CD8-positive, alpha-beta memory T cell (primary cell): Measurements from ENCODE around the gene TBC1D24. TPM values are rescaled to one million over a fixed set of nuclear protein-coding genes. Genes with fewer than 3 reads are reported as not detected.
A peak's percentile ranks its signal among the peaks of the same experiment; 100 is the strongest.

Experiments
- CTCF ChIA-PET: fragments of 350-600 bp; sonication (Branson Sonifier 250); formaldehyde crosslinking; loops from one replicate; lab custom pipeline; 2021; ENCODE audit warnings: antibody characterized with exemption; lab: Charles Lee
- POLR2A ChIA-PET: fragments of 350-600 bp; sonication (Branson Sonifier 250); formaldehyde crosslinking; loops from one replicate; lab custom pipeline; 2021; ENCODE audit warnings: antibody characterized with exemption; lab: Charles Lee
- DNase-seq, 5 donors: peaks; one replicate each; pipeline versions ENCODE4 v3.0.0 to v3.0.0-alpha.2; 2020 to 2022; ENCODE audit warnings: mixed read lengths in 1 of 5
- H3K27ac ChIP-seq: one replicate; pipeline ENCODE4 v1.7.0; 2013; ENCODE audit warnings: low read depth, mild to moderate bottlenecking, low read length, moderate library complexity
- H3K27me3 ChIP-seq: 2 replicates; pipeline ENCODE4 v1.7.0; 2013; ENCODE audit warnings: low read length, mild to moderate bottlenecking; ENCODE audit not compliant: insufficient read depth, poor library complexity, severe bottlenecking
- H3K36me3 ChIP-seq: 2 replicates; pipeline ENCODE4 v1.7.0; 2013; ENCODE audit warnings: mild to moderate bottlenecking, low read length, moderate library complexity; ENCODE audit not compliant: insufficient read depth
- H3K4me1 ChIP-seq: 2 replicates; pipeline ENCODE4 v1.7.0; 2013; ENCODE audit warnings: mild to moderate bottlenecking, low read length, moderate library complexity; ENCODE audit not compliant: insufficient read depth
- H3K4me3 ChIP-seq: 2 replicates; pipeline ENCODE4 v1.7.0; 2013; ENCODE audit warnings: mild to moderate bottlenecking, low read length
- H3K9me3 ChIP-seq: 2 replicates; pipeline ENCODE4 v1.7.0; 2013; ENCODE audit warnings: mild to moderate bottlenecking, low read length
- H3K27ac Mint-ChIP-seq, 8 donors: one replicate each; pipeline ENCODE4 v1.8.0; 2020 to 2021; ENCODE audit warnings: mixed read lengths in 8 of 8, mild to moderate bottlenecking in 6 of 8, inconsistent platforms in 3 of 8, moderate library complexity in 3 of 8
- H3K27me3 Mint-ChIP-seq, 2 donors: one replicate each; pipeline ENCODE4 v1.8.0; 2020 to 2021; ENCODE audit warnings: mixed read lengths in 2 of 2, mild to moderate bottlenecking in 1 of 2, moderate library complexity in 1 of 2
- H3K36me3 Mint-ChIP-seq, 3 donors: one replicate each; pipeline ENCODE4 v1.8.0; 2020 to 2021; ENCODE audit warnings: mixed read lengths in 3 of 3, inconsistent platforms in 1 of 3, mild to moderate bottlenecking in 1 of 3
- H3K4me1 Mint-ChIP-seq, 3 donors: one replicate each; pipeline ENCODE4 v1.8.0; 2020 to 2021; ENCODE audit warnings: mixed read lengths in 3 of 3, inconsistent platforms in 1 of 3, mild to moderate bottlenecking in 1 of 3
- H3K4me3 Mint-ChIP-seq, 7 donors: one replicate each; pipeline ENCODE4 v1.8.0; 2020 to 2021; ENCODE audit warnings: mixed read lengths in 7 of 7, mild to moderate bottlenecking in 6 of 7, moderate library complexity in 4 of 7, inconsistent platforms in 2 of 7
- H3K9me3 Mint-ChIP-seq, 5 donors: one replicate each; pipeline ENCODE4 v1.8.0; 2020 to 2022; ENCODE audit warnings: mixed read lengths in 5 of 5, mild to moderate bottlenecking in 3 of 5, moderate library complexity in 2 of 5, inconsistent platforms in 1 of 5
- polyA plus RNA-seq: library from polyadenylated mRNA; unstranded; fragments of 300-500 nt; fragmentation: Illumina TruSeq; gene quantifications from one replicate; pipeline ENCODE4 v1.2.3, GENCODE V29; 2021
- total RNA-seq, 2 experiments: library from RNA; stranded (reverse); gene quantifications; one replicate each; pipeline ENCODE4 v1.2.3, GENCODE V29; 2021

TBC1D24 gene
- total and polyA plus RNA-seq, 3 experiments from 2014 or later: 3.5 to 32.7 (median 28.3) TPM

DNA sequence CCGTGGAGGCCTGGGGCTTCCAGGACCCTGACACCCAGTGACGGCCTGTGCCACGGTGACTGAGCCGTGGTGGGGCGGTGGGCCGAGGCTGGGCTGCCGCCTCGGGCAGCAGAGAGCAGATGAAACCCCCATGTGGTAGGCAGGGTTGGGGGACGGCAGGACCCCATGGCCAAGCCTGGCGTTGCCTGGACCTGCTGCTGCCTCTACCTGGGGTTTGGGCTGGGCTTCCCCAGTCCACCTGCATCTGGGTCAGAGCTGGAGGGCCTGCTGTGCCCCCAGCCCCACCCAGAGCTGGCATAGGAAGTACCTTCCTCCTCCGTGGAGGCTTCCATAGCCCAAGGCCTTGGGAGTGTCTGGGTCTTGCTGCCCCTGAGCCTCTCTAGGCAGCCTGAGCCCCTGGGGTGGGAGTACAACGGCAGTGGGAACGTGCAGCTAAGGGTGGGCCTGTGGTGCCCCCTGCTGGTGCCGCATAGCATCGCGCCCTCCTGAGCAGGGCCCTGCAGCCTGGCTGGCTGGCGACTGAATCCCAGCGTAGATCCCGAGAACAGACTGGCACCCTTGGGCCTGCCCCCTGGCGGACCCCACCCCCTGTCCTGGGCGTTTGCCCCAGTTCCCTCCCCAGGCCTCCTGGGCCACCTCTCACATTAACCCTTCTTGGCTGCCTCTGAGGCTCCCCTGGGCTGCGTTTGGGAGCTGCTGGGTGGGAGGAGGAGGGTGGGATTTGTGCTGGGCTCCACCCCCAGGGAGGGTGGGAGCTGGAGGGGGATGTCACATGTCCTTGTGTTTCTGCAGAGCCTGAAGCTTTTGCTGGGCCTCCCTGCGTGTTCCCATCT, 26.2 kb downstream of the TBC1D24 start:
- H3K36me3 Mint-ChIP-seq: peaks cover 0 to 17% (median 0%) of the 10 kb centered on the region in 3 donors
- CTCF ChIA-PET: interaction anchor here (0.6 to 2.8 kb wide), 19 partner anchors 9 to 360 kb away, joined by 3 to 28 read pairs (median 3); partner anchors contain the start of genes ABCA3, CCNF, CEMP1 and TEDC2
- H3K4me1 Mint-ChIP-seq: no peaks in the 10 kb centered on the region
- H3K27me3 Mint-ChIP-seq: no peaks in the 10 kb centered on the region
- H3K27ac ChIP-seq: no peak overlapping the region
- H3K4me1 ChIP-seq: peaks cover 8% of the 10 kb centered on the region
- no peaks in the 10 kb centered on the region for H3K36me3 ChIP-seq
- H3K27me3 ChIP-seq: no peaks in the 10 kb centered on the region
- H3K27ac Mint-ChIP-seq: peak overlapping the region in 1 of 8 donors; percentile 72
- POLR2A ChIA-PET: interaction anchor here (0.6 to 1.3 kb wide), 2 partner anchors 101 to 307 kb away, joined by 3 read pairs; no protein-coding TSS in a partner anchor
- no peak overlapping the region for H3K4me3 Mint-ChIP-seq
- H3K4me3 ChIP-seq: no peak overlapping the region
- DNase-seq: peak; percentile 70 to 85 (median 72)
- no peaks in the 10 kb centered on the region for H3K9me3 Mint-ChIP-seq
- no peaks in the 10 kb centered on the region for H3K9me3 ChIP-seq

DNA sequence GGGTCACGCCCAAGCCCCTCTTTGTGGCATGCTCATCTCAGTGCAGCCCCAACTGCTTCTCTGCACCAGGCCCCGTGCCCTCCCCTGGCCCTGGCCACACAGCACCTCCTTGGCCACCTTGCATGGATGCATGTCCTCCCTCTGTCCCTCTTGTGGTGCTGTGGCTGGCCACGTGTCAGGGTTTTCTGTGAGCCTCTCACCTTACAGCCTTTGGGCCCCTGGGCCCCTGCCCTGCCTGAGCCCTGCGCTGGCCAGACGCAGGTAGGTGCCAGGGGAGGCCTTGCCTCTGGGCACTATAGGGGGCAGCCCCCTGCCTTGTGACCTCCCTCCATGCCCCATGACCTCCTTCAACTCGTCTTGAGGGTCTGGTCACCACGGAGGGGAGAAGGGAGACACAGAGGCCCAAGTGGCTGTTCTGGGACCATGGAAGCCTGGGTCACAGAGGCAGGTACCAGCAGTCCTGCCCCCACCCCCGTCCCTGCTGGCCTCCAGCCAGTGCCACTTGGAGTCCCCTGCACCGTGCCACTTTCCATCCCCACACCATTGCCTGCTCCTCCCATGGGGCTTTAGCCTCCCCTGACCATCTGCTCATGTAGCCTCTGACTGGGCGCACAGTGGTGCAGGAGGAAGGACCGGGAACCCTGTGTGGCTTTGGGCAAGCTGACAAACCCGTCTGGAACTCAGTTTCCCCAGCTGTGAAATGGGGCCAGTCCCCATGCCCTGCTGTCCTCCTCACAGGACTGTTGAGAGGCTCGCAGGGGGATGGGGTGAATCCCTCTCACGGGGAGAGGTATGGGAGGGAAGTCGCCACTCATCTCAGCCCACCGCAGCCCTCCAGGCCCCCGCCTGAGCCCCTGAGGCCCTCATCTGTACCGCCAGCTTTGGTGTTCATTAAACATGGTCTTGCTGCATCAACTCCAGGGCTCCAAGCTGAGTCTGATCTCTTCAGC, 27.3 kb downstream of the TBC1D24 start:
- DNase-seq: no peak
- Histone ChIP-seq H3K9me3 (no peaks in the 10 kb centered on the region), H3K4me3 (no peak overlapping the region), H3K36me3 (no peaks in the 10 kb centered on the region), H3K27me3 (no peaks in the 10 kb centered on the region), H3K4me1 (peaks cover 8% of the 10 kb centered on the region), H3K27ac (no peak overlapping the region)
- H3K9me3 Mint-ChIP-seq: no peaks in the 10 kb centered on the region
- peaks cover 0 to 10% (median 0%) of the 10 kb centered on the region in 3 donors for H3K36me3 Mint-ChIP-seq
- no peak overlapping the region for H3K27ac Mint-ChIP-seq
- no peaks in the 10 kb centered on the region for H3K4me1 Mint-ChIP-seq
- no peaks in the 10 kb centered on the region for H3K27me3 Mint-ChIP-seq
- CTCF ChIA-PET: interaction anchor here (0.8 to 2.8 kb wide), 11 partner anchors 9 to 315 kb away, joined by 3 to 28 read pairs (median 3); partner anchors contain the start of genes ABCA3, CEMP1 and TEDC2
- POLR2A ChIA-PET: interaction anchor here (1.3 kb wide), 1 partner anchor 308 kb away, joined by 3 read pairs; no protein-coding TSS in a partner anchor
- no peak overlapping the region for H3K4me3 Mint-ChIP-seq

- POLR2A ChIA-PET: no interaction called here
Observed at GRCh38 chr16:2505695-2506094, 30.8 kb downstream of the TBC1D24 start.

DNA sequence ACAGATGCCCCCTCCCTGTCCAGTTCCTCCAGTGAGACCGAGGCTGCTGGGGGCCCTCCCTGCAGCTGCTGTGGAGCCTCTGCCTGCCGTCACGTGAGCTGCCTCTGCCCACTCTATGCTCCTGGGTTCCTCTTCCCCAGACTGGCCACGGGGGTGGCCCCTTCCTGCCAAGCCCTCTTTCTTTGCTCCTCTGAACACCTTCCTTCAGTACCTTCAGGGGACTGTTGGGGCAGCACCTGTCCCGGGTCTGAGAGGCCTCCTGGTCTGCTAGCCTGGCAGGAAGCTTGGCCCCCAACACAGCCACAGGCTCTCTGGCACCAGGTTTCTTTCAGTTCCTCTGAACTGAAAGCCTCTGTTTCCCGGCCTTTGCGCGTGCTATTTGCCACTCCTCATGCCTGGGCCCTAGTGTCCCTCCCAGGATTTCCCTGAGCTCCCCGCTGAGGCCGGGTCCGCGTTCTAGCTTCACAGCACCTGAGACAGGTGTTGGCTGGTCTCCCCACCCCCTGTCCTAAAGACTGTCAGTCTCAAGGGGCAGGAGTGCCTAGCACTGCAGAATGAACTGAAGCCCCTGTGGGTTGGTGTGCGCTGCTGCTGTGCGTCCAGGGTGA, 32.2 kb downstream of the TBC1D24 start:
- no peak for DNase-seq
- H3K4me1 Mint-ChIP-seq: peaks cover 2 to 3% (median 2%) of the 10 kb centered on the region in 3 donors
- no peaks in the 10 kb centered on the region for H3K9me3 Mint-ChIP-seq
- H3K27me3 ChIP-seq: no peaks in the 10 kb centered on the region
- no peak overlapping the region for H3K4me3 ChIP-seq
- no peak overlapping the region for H3K4me3 Mint-ChIP-seq
- no peak overlapping the region for H3K27ac ChIP-seq
- no peaks in the 10 kb centered on the region for H3K36me3 Mint-ChIP-seq
- no peaks in the 10 kb centered on the region for H3K27me3 Mint-ChIP-seq
- H3K36me3 ChIP-seq: no peaks in the 10 kb centered on the region
- H3K27ac Mint-ChIP-seq: no peak overlapping the region
- H3K4me1 ChIP-seq: no peaks in the 10 kb centered on the region
- POLR2A ChIA-PET: no interaction called here
- CTCF ChIA-PET: no interaction called here
- H3K9me3 ChIP-seq: no peaks in the 10 kb centered on the region

More at GRCh38 chr16:2505695-2506094, 30.8 kb downstream of the TBC1D24 start:
- Histone ChIP-seq H3K27ac (no peak overlapping the region), H3K27me3 (no peaks in the 10 kb centered on the region), H3K4me3 (no peak overlapping the region), H3K9me3 (no peaks in the 10 kb centered on the region), H3K4me1 (peaks cover 8% of the 10 kb centered on the region), H3K36me3 (no peaks in the 10 kb centered on the region)
- H3K27ac Mint-ChIP-seq: peak overlapping the region in 1 of 8 donors; percentile 41
- DNase-seq: no peak
- no peaks in the 10 kb centered on the region for H3K9me3 Mint-ChIP-seq
- H3K27me3 Mint-ChIP-seq: no peaks in the 10 kb centered on the region
- no peak overlapping the region for H3K4me3 Mint-ChIP-seq
- CTCF ChIA-PET: no interaction called here
- no peaks in the 10 kb centered on the region for H3K4me1 Mint-ChIP-seq
- H3K36me3 Mint-ChIP-seq: no peaks in the 10 kb centered on the region

DNA sequence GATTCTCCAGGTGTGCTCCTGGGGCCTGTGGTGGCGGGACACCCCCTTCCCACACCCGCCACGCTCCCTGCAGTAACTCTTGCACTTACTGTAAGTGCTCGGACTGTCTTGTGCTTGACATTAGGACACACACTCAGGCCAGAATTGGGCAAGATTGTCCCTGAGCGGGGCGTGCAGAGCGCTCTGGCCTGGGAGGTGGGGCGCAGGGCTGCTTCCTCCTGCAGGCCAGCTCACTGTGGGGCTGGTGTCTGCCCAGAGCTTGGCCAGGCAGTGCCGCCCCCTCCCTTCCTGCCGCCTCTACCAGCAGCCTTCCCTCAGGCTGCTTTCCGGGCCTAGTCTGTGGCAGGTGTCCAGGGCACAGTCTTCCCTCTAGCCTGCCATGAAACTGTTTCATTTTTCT, 32.7 kb downstream of the TBC1D24 start:
- Histone ChIP-seq H3K27me3 (no peaks in the 10 kb centered on the region), H3K9me3 (no peaks in the 10 kb centered on the region), H3K36me3 (no peaks in the 10 kb centered on the region), H3K27ac (no peak overlapping the region), H3K4me3 (no peak overlapping the region), H3K4me1 (peaks cover 2% of the 10 kb centered on the region)
- no peak overlapping the region for H3K27ac Mint-ChIP-seq
- no peaks in the 10 kb centered on the region for H3K9me3 Mint-ChIP-seq
- no peaks in the 10 kb centered on the region for H3K36me3 Mint-ChIP-seq
- no peak overlapping the region for H3K4me3 Mint-ChIP-seq
- ChIA-PET POLR2A (no interaction called here), CTCF (no interaction called here)
- H3K27me3 Mint-ChIP-seq: no peaks in the 10 kb centered on the region
- H3K4me1 Mint-ChIP-seq: peaks cover 6 to 8% (median 7%) of the 10 kb centered on the region in 3 donors
- DNase-seq: no peak

GRCh38 chr16:2508722-2509400, 33.9 kb downstream of the TBC1D24 start:
- Histone ChIP-seq H3K27me3 (no peaks in the 10 kb centered on the region), H3K4me1 (peaks cover 10% of the 10 kb centered on the region), H3K9me3 (no peaks in the 10 kb centered on the region), H3K27ac (no peak overlapping the region), H3K36me3 (no peaks in the 10 kb centered on the region), H3K4me3 (no peak overlapping the region)
- H3K27me3 Mint-ChIP-seq: peaks cover 0 to under 1% of the 10 kb centered on the region in 2 donors
- peaks cover 14 to 15% (median 14%) of the 10 kb centered on the region in 3 donors for H3K4me1 Mint-ChIP-seq
- no peak overlapping the region for H3K4me3 Mint-ChIP-seq
- CTCF ChIA-PET: no interaction called here
- POLR2A ChIA-PET: no interaction called here
- H3K36me3 Mint-ChIP-seq: peaks cover 0 to 1% (median 0%) of the 10 kb centered on the region in 3 donors
- H3K9me3 Mint-ChIP-seq: no peaks in the 10 kb centered on the region
- DNase-seq: no peak
- H3K27ac Mint-ChIP-seq: no peak overlapping the region

DNA sequence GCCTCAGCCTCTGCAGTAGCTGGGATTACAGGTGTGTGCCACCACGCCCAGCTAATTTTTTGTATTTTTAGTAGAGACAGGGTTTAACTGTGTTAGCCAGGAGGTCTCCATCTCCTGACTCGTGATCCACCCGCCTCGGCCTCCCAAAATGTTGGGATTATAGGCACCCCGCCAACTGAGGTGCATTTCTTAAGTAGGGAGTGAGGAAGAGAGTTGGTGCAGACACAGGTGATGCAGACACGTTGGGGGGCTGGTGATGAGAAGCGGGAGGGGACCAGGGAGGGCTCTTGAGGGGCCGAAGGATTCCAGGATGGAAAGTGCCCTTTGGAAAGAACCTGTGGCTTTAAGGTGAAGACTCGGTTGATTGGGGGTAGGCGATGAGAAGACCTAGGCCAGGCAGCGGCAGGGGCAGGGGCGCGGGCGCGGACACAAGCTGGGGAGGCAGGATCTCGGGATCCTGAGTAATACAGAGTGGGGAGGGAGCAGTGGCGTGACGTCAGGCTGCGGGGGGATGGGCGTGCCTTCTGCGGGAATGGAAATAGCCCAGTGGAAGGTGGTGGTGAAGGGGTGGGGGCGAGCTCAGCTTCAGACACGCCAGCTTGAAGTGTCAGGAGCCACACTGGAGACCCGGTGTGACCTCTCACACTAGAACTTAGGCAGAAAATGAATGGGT, 36.3 kb downstream of the TBC1D24 start:
- peaks cover 0 to 4% of the 10 kb centered on the region in 2 donors for H3K27me3 Mint-ChIP-seq
- H3K4me1 Mint-ChIP-seq: peaks cover 27 to 33% (median 31%) of the 10 kb centered on the region in 3 donors
- H3K27me3 ChIP-seq: no peaks in the 10 kb centered on the region
- H3K36me3 ChIP-seq: no peaks in the 10 kb centered on the region
- H3K27ac ChIP-seq: peak overlapping the region; percentile 33
- peaks cover 27% of the 10 kb centered on the region for H3K4me1 ChIP-seq
- no peak overlapping the region for H3K4me3 ChIP-seq
- CTCF ChIA-PET: interaction anchor here (1.3 kb wide), 1 partner anchor 8 kb away, joined by 3 read pairs; no protein-coding TSS in a partner anchor
- H3K27ac Mint-ChIP-seq: peak overlapping the region in 3 of 8 donors; percentile 27 to 99 (median 58)
- POLR2A ChIA-PET: no interaction called here
- H3K36me3 Mint-ChIP-seq: peaks cover 0 to 15% (median 0%) of the 10 kb centered on the region in 3 donors
- no peak overlapping the region for H3K4me3 Mint-ChIP-seq
- no peaks in the 10 kb centered on the region for H3K9me3 Mint-ChIP-seq
- H3K9me3 ChIP-seq: no peaks in the 10 kb centered on the region
- no peak for DNase-seq
